Activated effector memory CD4-positive, alpha-beta T cell treated with Interleukin-2 at 50 U/mL for 16 hours (primary cell): ENCODE measurements around the gene RGS21.

Experiments
- DNase-seq: peaks from one replicate; pipeline ENCODE4 v3.0.0-alpha.2; 2020

RGS21 gene

DNA sequence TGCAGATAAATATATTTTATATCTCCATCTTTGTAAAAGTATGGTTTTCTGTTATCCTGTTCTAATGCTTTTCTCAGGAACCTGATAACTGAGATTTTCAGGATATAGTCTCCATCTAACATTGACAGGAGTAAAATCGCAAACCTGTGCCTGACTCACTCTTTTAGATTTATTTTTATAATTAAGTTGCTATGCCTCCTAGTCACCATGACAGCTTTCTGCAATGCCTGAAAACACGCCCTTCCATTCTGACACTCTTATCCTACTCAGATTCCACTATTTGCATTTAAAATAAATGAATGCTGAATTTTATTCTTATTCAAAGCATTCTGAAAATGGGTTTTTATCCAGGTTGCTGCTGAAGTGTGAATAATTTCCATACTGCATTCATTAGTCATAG lies 62.8 kb downstream of the RGS21 start:
- DNase-seq = no peak

DNA sequence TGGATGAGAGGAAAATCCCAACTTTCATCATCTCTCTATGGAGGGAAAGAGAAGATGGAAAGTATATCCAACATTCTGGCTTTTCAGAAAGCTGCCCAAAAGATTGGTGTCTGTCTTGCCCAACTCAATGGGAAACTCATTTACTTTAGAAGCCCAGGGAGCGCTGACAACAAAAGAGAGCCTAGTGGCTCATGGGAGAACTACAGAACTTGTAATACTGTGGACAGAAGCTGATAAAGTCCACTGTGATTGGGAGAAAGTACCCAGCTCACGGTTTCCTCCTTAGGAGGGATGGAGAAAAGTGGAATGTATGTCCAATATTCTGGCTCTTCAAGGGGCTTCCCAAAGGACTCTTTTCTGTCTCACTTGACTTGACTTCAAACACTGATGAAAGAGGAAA lies 66.0 kb downstream of the RGS21 start:
- DNase-seq = no peak

DNA sequence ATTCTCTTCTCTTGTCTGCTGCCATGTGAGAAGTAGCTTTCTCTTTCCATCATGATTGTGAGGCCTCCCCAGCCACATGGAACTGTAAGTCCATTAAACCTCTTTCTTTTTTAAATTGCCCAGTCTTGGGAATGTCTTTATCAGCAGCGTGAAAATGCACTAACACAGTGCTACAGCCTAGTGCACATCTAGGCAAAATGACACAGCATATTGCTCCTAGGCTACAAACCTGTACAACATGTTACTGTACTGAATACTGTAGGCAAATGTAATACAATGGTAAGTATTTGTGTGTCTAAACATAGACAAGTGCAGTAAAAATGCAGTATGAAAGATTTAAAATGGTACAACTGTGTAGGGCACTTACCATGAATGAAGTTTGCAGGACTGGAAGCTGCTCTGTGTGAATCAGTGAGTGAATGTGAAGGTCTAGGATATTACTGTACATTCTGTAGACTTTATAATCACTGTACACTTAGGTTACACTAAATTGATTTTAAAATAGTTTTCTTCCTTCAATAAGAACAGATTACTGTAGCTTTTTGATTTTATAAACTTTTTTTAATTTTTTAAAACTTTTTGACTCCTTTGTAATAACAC lies 69.4 kb downstream of the RGS21 start:
- no peak for DNase-seq

DNA sequence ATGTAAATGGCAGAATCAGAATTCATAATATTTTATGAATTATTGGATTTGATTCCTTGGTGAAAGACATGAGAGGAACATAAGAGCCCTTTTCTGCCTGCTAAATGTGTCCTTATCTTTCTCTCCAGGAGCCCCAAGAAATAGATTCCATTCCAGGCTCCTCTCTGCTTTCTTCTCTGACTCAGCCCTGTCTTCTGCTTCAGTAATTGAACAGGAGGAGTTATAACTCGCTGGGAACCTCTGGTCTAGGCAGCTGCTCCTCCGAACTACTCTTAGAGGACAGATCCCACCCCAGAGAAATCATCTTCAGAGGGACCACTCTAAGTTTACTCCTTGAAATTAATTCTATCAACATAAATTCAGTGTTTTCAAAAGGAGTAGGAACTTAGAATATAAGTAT lies 78.4 kb downstream of the RGS21 start:
- DNase-seq = no peak

DNA sequence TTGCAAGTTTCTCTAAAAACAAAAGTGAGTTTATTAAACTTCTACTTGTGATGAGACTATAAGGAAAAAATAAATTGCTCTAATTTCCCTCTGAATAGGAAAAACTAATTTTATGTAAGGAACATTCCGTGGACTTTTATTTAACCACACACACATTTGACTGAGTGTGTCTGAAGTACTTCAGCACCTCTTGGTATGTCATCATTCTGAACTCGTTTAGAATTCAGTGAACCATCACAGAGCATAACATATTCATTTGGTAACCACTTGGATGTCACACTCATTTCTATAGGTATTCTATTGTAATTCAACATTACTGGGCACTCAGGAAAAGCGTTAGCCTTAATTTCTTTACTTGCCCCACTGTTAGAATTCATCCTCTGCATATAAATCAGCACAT lies 79.1 kb downstream of the RGS21 start:
- DNase-seq = no peak

DNA sequence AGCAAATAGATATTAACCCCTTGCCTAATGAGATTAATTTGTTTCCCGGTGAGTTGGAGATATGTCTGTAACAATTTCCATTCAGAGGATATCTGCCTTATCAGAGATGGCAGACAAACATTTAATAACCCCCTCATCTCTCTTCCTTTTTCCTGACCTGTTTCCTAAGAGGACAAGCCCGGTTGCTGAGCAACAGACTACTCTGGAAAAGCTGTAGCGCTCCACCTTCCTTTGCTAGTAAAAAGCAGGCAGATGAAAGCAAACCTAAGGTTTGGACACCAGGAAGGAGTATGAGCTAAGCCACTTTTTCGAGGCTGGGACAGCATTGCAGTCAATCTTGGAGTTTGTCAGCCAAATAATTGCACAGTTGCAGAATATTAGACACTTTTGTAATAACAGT lies 82.4 kb downstream of the RGS21 start:
- no peak for DNase-seq

DNA sequence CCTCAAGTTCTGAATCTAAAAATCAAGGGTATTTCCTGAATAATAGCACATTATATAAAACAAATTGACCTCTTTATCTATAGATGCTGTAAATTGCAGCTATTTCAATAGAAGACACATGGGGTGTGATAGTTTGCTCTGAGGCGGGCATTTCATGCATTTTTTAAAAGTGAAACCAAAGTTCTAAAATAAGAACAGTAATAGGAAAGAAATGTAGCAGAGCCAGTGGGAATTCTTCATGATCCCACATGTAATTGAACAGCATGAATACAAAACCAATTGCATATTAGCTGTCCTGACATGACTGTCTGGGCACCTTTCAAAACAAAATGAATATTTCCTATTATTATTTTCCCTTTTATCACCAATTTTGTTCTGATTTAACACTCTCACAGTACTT lies 85.0 kb downstream of the RGS21 start:
- no peak for DNase-seq

DNA sequence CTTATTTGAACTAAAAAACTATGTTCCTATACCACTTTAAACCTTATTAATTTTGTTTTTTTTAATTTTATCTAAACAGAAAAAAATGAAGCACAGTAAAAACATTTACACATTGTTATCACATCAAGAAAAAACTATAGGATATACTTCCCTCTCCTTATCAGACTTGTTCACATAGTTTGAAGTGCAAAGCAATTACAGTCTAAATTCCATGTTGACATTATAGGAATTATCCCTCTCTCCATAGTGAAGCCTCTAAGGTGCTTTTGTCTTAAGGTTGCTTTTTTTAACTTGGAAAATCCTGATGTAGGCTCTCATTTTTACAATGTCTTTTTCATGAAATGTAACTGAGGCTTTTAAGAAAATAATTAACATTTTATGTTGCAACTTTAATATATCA lies 85.8 kb downstream of the RGS21 start:
- no peak for DNase-seq

DNA sequence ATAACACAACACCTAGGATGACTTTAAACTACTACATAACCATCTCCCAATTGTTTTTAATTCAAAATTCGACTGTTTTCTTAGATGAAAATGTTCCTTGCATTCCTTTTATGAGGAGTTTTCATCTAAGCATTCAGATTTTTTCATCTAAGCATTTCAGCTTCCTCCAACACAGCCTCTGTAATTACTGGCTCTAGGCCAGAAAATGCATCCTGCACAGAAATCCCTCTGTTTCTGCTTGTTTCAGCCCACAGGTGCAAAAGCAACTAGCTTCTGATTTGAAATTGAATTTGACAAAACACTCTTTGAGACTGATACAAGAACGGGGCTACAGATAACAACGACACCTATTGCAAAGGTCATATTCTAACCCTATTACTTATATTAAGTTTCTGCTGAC lies 90.4 kb downstream of the RGS21 start:
- no peak for DNase-seq
